HG02763 (cell line): ENCODE results near the gene IFNAR2.
"Not testable (repeated sequence)": the region's sequence is repeated elsewhere in the genome, so short reads cannot be mapped to it uniquely, and the experiment has no call there.

ENCODE experiments used
- ATAC-seq: cut with Tn5 transposase; IDR thresholded peaks from one replicate; pipeline ENCODE4 v1.9.1; 2021; ENCODE audit warnings: mild to moderate bottlenecking, moderate library complexity; ENCODE audit not compliant: unreplicated experiment

IFNAR2 gene

GRCh38 chr21:33212159-33212851 is 17.4 kb upstream of the IFNAR2 start:
- no peak for ATAC-seq

- no peak for ATAC-seq
These were observed 15.7 kb upstream of the IFNAR2 start for GRCh38 chr21:33214056-33214455.

- ATAC-seq = no peak
These were observed 12.6 kb upstream of the IFNAR2 start for GRCh38 chr21:33217138-33217520.

GRCh38 chr21:33219300-33219699 is 10.4 kb upstream of the IFNAR2 start:
- ATAC-seq = no peak

- no peak for ATAC-seq
These were observed 9.8 kb upstream of the IFNAR2 start for GRCh38 chr21:33219954-33220353.

- not testable (repeated sequence) for ATAC-seq
These were observed 4.4 kb upstream of the IFNAR2 start for GRCh38 chr21:33225376-33225775.

- no peak for ATAC-seq
These were observed 1.3 kb upstream of the IFNAR2 start for GRCh38 chr21:33228455-33228854.

- ATAC-seq = no peak
These were observed 497 bp upstream of the IFNAR2 start for GRCh38 chr21:33229099-33229783.

- ATAC-seq = peak; percentile 23
These were observed 997 bp downstream of the IFNAR2 start for GRCh38 chr21:33230545-33231324.

- ATAC-seq = no peak
These were observed 1.8 kb downstream of the IFNAR2 start for GRCh38 chr21:33231526-33231925.

GRCh38 chr21:33232291-33233034 is 2.7 kb downstream of the IFNAR2 start:
- ATAC-seq = no peak

GRCh38 chr21:33234635-33235520 is 5.1 kb downstream of the IFNAR2 start:
- ATAC-seq = no peak

- no peak for ATAC-seq
These were observed 6.4 kb downstream of the IFNAR2 start for GRCh38 chr21:33236013-33236686.

- ATAC-seq = no peak
These were observed 7.0 kb downstream of the IFNAR2 start for GRCh38 chr21:33236766-33237165.

- no peak for ATAC-seq
These were observed 7.7 kb downstream of the IFNAR2 start for GRCh38 chr21:33237486-33237885.

- peak; percentile 18 for ATAC-seq
These were observed 8.4 kb downstream of the IFNAR2 start for GRCh38 chr21:33238146-33238545.

- peak; percentile 80 for ATAC-seq
These were observed 9.0 kb downstream of the IFNAR2 start for GRCh38 chr21:33238565-33239255.

- not testable (repeated sequence) for ATAC-seq
These were observed 9.9 kb downstream of the IFNAR2 start for GRCh38 chr21:33239559-33240127.

- ATAC-seq = no peak
These were observed 10.7 kb downstream of the IFNAR2 start for GRCh38 chr21:33240404-33240803.
